Articular chondrocyte of knee joint (primary cell): ENCODE data around the gene SUCNR1. TPM values are rescaled to one million over a fixed set of nuclear protein-coding genes. Genes with fewer than 3 reads are reported as not detected.

ENCODE experiments used
- total RNA-seq: library from RNA; depleted of rRNA; stranded (reverse); fragments of >200 nt; gene quantifications from 2 replicates; pipeline ENCODE4 v1.2.3, GENCODE V29; 2012

SUCNR1 gene, protein sequence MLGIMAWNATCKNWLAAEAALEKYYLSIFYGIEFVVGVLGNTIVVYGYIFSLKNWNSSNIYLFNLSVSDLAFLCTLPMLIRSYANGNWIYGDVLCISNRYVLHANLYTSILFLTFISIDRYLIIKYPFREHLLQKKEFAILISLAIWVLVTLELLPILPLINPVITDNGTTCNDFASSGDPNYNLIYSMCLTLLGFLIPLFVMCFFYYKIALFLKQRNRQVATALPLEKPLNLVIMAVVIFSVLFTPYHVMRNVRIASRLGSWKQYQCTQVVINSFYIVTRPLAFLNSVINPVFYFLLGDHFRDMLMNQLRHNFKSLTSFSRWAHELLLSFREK
- total RNA-seq, result under 0.01 TPM in 1 of 2 replicates, not detected in the other

DNA sequence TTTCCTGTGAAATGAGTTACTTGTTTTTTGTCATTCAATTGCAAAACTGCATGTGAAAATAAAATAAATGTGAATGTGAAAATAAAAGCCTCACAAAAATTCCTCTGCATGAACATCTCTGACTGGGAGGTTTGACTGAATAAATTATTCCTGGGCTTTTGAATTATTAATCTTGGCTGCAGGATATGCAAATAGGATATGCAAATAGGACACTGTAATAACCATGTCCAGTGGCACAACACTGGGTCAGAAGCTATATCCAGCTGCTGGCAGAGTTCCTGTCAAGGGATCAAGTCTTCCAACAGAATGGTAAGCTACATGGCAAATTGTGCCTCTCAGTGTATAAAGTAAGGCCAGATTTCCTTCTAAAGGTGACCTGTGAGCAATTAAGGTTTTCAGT, at the start of gene SUCNR1:
TSS of gene SUCNR1 (plus strand) at position 246 of the 400 bp plus-strand sequence. CDS start 6,250 bp downstream, outside the sequence.

Other genes starting within 250 kb of the SUCNR1 start
- gene AADACL2, start 139.7 kb upstream of the SUCNR1 start, total RNA-seq, result not detected in 2 replicates
- gene AADAC, start 59.5 kb upstream of the SUCNR1 start, total RNA-seq, result not detected in 2 replicates